ENCODE results near the gene ZNF512.

DNA sequence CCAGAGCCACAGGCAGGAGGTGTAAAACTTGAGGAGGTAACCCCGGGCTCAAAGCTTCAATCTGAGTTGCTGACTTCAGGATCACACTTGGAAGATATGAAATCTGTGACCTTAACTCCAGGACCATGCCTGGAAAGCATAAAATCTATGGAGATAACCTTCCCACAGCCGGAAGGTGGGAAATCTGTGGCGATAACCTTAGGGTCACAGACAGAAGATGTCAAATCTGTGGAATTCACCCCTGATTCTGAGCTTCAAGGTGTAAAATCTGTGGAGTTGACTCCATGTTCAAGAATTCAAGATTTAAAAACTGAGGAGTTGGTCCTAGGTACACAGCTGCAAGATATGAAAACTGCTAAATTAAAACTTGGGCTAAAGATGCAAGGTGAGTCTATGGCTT, 11.6 kb upstream of the ZNF512 start:
- TF ChIP-seq, protein P1, sequence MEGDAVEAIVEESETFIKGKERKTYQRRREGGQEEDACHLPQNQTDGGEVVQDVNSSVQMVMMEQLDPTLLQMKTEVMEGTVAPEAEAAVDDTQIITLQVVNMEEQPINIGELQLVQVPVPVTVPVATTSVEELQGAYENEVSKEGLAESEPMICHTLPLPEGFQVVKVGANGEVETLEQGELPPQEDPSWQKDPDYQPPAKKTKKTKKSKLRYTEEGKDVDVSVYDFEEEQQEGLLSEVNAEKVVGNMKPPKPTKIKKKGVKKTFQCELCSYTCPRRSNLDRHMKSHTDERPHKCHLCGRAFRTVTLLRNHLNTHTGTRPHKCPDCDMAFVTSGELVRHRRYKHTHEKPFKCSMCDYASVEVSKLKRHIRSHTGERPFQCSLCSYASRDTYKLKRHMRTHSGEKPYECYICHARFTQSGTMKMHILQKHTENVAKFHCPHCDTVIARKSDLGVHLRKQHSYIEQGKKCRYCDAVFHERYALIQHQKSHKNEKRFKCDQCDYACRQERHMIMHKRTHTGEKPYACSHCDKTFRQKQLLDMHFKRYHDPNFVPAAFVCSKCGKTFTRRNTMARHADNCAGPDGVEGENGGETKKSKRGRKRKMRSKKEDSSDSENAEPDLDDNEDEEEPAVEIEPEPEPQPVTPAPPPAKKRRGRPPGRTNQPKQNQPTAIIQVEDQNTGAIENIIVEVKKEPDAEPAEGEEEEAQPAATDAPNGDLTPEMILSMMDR (IDR thresholded peaks at IDR 0.05) = no peak
- TF ChIP-seq EZH2 (IDR thresholded peaks at IDR 0.05; ENCODE audit: borderline replicate concordance, insufficient read depth, low read depth, low read length, poor library complexity, severe bottlenecking) = no peak

Data from B cell (primary cell).